ENCODE results near the gene TIE1. TPM values are rescaled to one million over a fixed set of nuclear protein-coding genes. Genes with fewer than 3 reads are reported as not detected.

The TIE1 gene
- total and polyA plus RNA-seq, 2 donors (not counting 3 experiments of a cell fraction or from before 2014, with no cell fraction given), result 531 to 620 TPM

DNA sequence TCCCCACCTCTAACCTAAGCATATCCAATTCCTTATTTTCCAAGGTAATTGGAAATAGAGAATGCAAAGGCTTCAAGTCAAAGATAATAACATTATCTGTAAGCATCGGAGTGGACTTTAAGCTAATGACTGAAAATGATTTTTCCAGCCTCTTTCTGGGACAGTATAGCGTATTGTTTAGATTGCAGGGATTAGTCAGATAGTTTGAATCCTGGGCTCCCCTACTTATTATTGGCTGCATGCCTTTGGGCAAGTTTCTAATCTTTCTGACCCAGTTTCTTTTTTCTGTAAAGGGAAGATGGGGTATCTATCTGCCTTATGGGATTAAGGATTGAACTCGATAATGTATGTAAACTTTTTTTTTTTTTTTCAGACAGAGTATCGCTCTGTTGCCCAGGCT is 56.5 kb downstream of the TIE1 start:
- intact Hi-C loops (cut with micrococcal nuclease), result no loop called here
- FAIRE-seq, result no peak

More for the DNA sequence above, 56.5 kb downstream of the TIE1 start:
- POLR2A ChIA-PET, result no interaction called here
- H3K27ac ChIP-seq (ENCODE audit: insufficient read depth, low read depth, low read length), result no peak overlapping the region
- dilution Hi-C loops (cut with MboI; ENCODE audit: extremely low pct_ligation_motif_present, low sequenced_read_pairs), result no loop called here
- H3K27me3 ChIP-seq (ENCODE audit: control insufficient read depth in 2 of 2, insufficient read depth in 2 of 2, low read length in 2 of 2), result no peaks in the 10 kb centered on the region
- H2AFZ ChIP-seq (ENCODE audit: low read depth, low read length), result no peak overlapping the region
- CTCF ChIA-PET, result interaction anchor here (1.0 to 2.8 kb wide), 7 partner anchors 11 to 130 kb away, joined by 3 to 19 read pairs (median 11); partner anchors contain the start of gene ELOVL1
- no peaks in the 10 kb centered on the region for H3K9me1 ChIP-seq (replicated peaks; ENCODE audit: control insufficient read depth, extremely low read depth, insufficient read depth, low read length)
- H3K4me2 ChIP-seq (ENCODE audit: insufficient read depth, low read length), result no peak overlapping the region
- peaks cover 4 to 5% of the 10 kb centered on the region in 2 experiments for H3K36me3 ChIP-seq (ENCODE audit: control insufficient read depth in 2 of 2, extremely low read depth in 1 of 2, insufficient read depth in 2 of 2, low read length in 2 of 2)
- BruUV-seq (replicated peaks), result no TSS peak
- H3K9ac ChIP-seq (replicated peaks; ENCODE audit: extremely low read depth, insufficient read depth, low read length), result no peak overlapping the region
- H3K4me1 ChIP-seq (ENCODE audit: control insufficient read depth, extremely low read depth, insufficient read depth, low read length), result peaks cover 38% of the 10 kb centered on the region
- TF ChIP-seq MYC (IDR thresholded peaks at IDR 0.05; ENCODE audit: low read depth, low read length) (no peak), POLR2AphosphoS5 (IDR thresholded peaks at IDR 0.05; ENCODE audit: insufficient read depth, low read depth, low read length) (no peak), POLR2A (IDR thresholded peaks at IDR 0.05; ENCODE audit: low read depth, low read length) (no peak), MAX (IDR thresholded peaks at IDR 0.05; ENCODE audit: insufficient read depth, insufficient read length) (no peak), FOS (IDR thresholded peaks at IDR 0.05; ENCODE audit: borderline replicate concordance, insufficient read depth, low read length) (no peak), GATA2 (IDR thresholded peaks at IDR 0.05; ENCODE audit: insufficient read depth, insufficient read length, low read depth, low read length) (no peak), CTCF (IDR thresholded peaks at IDR 0.05; ENCODE audit: extremely low read depth in 1 of 2, insufficient read depth in 1 of 2, low read depth in 1 of 2, low read length in 2 of 2) (no peak), JUN (IDR thresholded peaks at IDR 0.05; ENCODE audit: borderline replicate concordance, insufficient read depth, insufficient read length, low read depth) (no peak), EZH2 (IDR thresholded peaks at IDR 0.05; ENCODE audit: borderline replicate concordance, low read depth, low read length, severe bottlenecking) (no peak)
- H3K79me2 ChIP-seq (ENCODE audit: control insufficient read depth, insufficient read depth, low read length), result peaks cover 34% of the 10 kb centered on the region
- H3K9me3 ChIP-seq (replicated peaks; ENCODE audit: control insufficient read depth, insufficient read depth, low read length), result no peaks in the 10 kb centered on the region
- DNase-seq (ENCODE audit: low read depth, low spot score), result no peak
- no peak overlapping the region for H3K4me3 ChIP-seq (replicated peaks in 1 of 3; ENCODE audit: insufficient read depth in 1 of 3, low read depth in 1 of 3, low read length in 3 of 3)
- H4K20me1 ChIP-seq (replicated peaks; ENCODE audit: control insufficient read depth, extremely low read depth, insufficient read depth, low read length), result no peaks in the 10 kb centered on the region
